ENCODE measurements around the gene MARK1. TPM values are rescaled to one million over a fixed set of nuclear protein-coding genes. Genes with fewer than 3 reads are reported as not detected.

Gene MARK1
- total RNA-seq, 1 experiment from 2014 or later: 0.05 TPM

DNA sequence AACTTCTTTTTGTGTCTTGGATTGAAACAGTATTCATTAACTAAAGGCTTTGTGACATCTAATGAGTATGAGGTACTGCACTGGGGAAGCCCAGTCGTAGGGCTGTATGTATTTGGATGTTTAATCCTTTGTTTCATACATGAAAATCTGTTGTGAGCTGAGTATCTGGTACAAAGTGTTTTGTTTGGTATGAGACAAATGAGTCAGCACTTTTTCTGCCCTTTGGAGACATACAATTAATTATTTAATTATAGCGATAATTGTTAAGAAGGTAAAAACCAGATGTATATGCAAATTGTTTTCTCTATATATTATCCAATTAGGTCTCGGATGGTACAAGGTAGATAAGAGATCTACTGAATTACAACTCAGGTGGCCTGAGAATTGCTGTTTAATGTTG lies 36.3 kb downstream of the MARK1 start:
- intact Hi-C loops (cut with micrococcal nuclease; ENCODE audit: unreplicated experiment): no loop called here
- H3K36me3 Mint-ChIP-seq (ENCODE audit: insufficient read depth, unreplicated experiment): no peaks in the 10 kb centered on the region
- POLR2A ChIA-PET: no interaction called here

GRCh38 chr1:220565670-220566069 lies 37.7 kb downstream of the MARK1 start:
- BruUV-seq (replicated peaks): no TSS peak
- Mint-ChIP-seq H3K4me1 (ENCODE audit: low read depth, unreplicated experiment) (no peaks in the 10 kb centered on the region), H3K27me3 (ENCODE audit: insufficient read depth, unreplicated experiment) (peaks cover 3% of the 10 kb centered on the region), H3K4me3 (ENCODE audit: unreplicated experiment) (no peak overlapping the region), H3K36me3 (ENCODE audit: insufficient read depth, unreplicated experiment) (no peaks in the 10 kb centered on the region), H3K27ac (ENCODE audit: unreplicated experiment) (no peak overlapping the region), H3K9me3 (ENCODE audit: unreplicated experiment) (no peaks in the 10 kb centered on the region)
- ChIA-PET POLR2A (no interaction called here), CTCF (no interaction called here)
- H3K9me3 ChIP-seq: no peaks in the 10 kb centered on the region
- no peaks in the 10 kb centered on the region for H3K27me3 ChIP-seq (replicated peaks; ENCODE audit: control insufficient read depth, insufficient read depth, low read length)
- no peaks in the 10 kb centered on the region for H3K4me1 ChIP-seq
- intact Hi-C loops (cut with micrococcal nuclease; ENCODE audit: unreplicated experiment): no loop called here
- no peaks in the 10 kb centered on the region for H3K36me3 ChIP-seq (ENCODE audit: control insufficient read depth, insufficient read depth, low read length)
- no peak overlapping the region for H3K4me3 ChIP-seq (ENCODE audit: low read depth, low read length)
- no peak for TF ChIP-seq CTCF (IDR thresholded peaks at IDR 0.05; ENCODE audit: insufficient read depth in 1 of 2, low read depth in 1 of 2, low read length in 1 of 2, severe bottlenecking in 1 of 2, unreplicated experiment in 1 of 2)
- no peak for DNase-seq

More for the DNA sequence above, 36.3 kb downstream of the MARK1 start:
- Histone ChIP-seq H3K9me3 (no peaks in the 10 kb centered on the region), H3K27me3 (replicated peaks; ENCODE audit: control insufficient read depth, insufficient read depth, low read length) (no peaks in the 10 kb centered on the region), H3K4me1 (no peaks in the 10 kb centered on the region), H3K4me3 (ENCODE audit: low read depth, low read length) (no peak overlapping the region), H3K36me3 (ENCODE audit: control insufficient read depth, insufficient read depth, low read length) (no peaks in the 10 kb centered on the region)
- TF ChIP-seq CTCF (IDR thresholded peaks at IDR 0.05; ENCODE audit: insufficient read depth in 1 of 2, low read depth in 1 of 2, low read length in 1 of 2, severe bottlenecking in 1 of 2, unreplicated experiment in 1 of 2): no peak
- no peaks in the 10 kb centered on the region for H3K4me1 Mint-ChIP-seq (ENCODE audit: low read depth, unreplicated experiment)
- H3K27ac Mint-ChIP-seq (ENCODE audit: unreplicated experiment): no peak overlapping the region
- CTCF ChIA-PET: no interaction called here
- BruUV-seq (replicated peaks): no TSS peak
- no peaks in the 10 kb centered on the region for H3K9me3 Mint-ChIP-seq (ENCODE audit: unreplicated experiment)
- H3K4me3 Mint-ChIP-seq (ENCODE audit: unreplicated experiment): no peak overlapping the region
- no peak for DNase-seq
- H3K27me3 Mint-ChIP-seq (ENCODE audit: insufficient read depth, unreplicated experiment): peaks cover 3% of the 10 kb centered on the region

- Histone ChIP-seq H3K4me1 (no peaks in the 10 kb centered on the region), H3K36me3 (ENCODE audit: control insufficient read depth, insufficient read depth, low read length) (no peaks in the 10 kb centered on the region), H3K4me3 (ENCODE audit: low read depth, low read length) (no peak overlapping the region), H3K27me3 (replicated peaks; ENCODE audit: control insufficient read depth, insufficient read depth, low read length) (no peaks in the 10 kb centered on the region), H3K9me3 (no peaks in the 10 kb centered on the region)
- Mint-ChIP-seq H3K27me3 (ENCODE audit: insufficient read depth, unreplicated experiment) (peaks cover 6% of the 10 kb centered on the region), H3K9me3 (ENCODE audit: unreplicated experiment) (peaks cover 5% of the 10 kb centered on the region), H3K4me1 (ENCODE audit: low read depth, unreplicated experiment) (no peaks in the 10 kb centered on the region), H3K36me3 (ENCODE audit: insufficient read depth, unreplicated experiment) (no peaks in the 10 kb centered on the region), H3K4me3 (ENCODE audit: unreplicated experiment) (no peak overlapping the region), H3K27ac (ENCODE audit: unreplicated experiment) (no peak overlapping the region)
- ChIA-PET POLR2A (no interaction called here), CTCF (no interaction called here)
- intact Hi-C loops (cut with micrococcal nuclease; ENCODE audit: unreplicated experiment): no loop called here
- TF ChIP-seq CTCF (IDR thresholded peaks at IDR 0.05; ENCODE audit: insufficient read depth in 1 of 2, low read depth in 1 of 2, low read length in 1 of 2, severe bottlenecking in 1 of 2, unreplicated experiment in 1 of 2): no peak
- no TSS peak for BruUV-seq (replicated peaks)
- no peak for DNase-seq
Measured at GRCh38 chr1:220566869-220567268, 38.9 kb downstream of the MARK1 start.

Data from Caco-2 (cell line).